Measurements from ENCODE around the gene WNT7B.

WNT7B gene

DNA sequence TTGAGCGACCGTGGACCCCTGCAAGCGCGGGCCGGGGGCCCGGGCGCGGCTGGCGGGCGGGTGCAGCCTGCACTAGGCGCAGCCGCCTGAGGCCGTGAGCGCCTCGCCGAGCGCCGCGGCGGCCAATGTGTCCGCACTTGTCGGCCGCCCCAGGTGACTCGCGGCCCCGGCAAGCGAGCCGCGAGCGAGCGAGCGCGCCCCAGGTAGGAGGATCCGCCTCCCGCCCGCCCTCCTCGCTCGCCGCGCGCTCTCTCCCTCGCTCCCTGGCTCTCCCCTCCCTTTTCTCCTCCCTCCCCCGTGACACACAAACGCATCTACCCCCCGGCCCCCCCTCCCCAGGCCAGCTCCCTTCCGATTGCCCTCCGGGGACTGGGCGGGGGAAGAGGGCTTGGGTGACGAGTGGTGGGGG, at the start of gene WNT7B:
Gene WNT7B, minus strand, starts transcription at position 160 of the 409 bp plus-strand sequence. CDS start 408 bp downstream, outside the sequence.
- DNase-seq, result no peak

DNA sequence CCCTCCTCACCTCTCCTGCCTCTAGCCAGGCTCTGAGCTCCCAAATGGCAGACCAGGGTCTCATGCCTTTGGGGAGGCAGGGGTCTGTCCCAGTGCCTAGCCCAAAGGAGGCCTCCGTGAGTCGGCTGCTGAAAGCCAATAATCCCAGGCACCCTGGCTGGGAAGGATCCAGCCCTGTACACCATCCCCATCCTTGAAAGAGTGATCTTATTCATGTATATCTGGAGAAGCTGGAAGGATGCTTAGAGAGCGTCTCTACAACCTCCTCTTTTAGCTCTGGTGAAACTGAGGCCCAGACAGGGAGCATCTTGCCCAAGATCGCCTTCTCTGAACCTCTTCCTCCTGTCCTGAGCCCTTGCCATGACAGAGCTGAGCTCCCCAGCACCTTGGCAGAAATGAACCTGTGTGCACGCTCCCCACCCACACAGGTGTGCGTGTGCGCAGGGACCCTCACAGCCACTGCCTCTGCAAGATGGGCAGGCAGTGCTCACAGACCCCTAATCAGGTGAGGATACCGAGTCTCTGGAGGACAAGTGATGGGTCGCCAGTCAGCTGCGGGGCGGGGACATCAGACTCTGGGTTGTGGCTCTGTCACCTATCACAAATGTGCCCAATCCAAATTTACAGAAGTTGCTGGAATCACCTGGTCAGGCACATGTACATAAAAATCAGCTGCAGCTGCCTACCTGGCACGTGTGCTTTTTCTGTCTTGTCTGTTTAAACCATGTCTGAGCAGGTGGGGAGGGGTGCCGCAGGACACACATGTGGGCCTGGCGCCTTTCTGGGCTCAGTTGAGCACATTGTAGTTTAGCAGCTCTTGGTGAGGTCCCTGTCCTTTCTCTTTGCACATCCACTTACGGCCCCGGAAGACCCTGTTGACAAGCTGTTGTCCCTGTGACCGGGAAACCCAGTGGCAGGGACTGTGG, 49.3 kb upstream of the WNT7B start:
- DNase-seq, result no peak

DNA sequence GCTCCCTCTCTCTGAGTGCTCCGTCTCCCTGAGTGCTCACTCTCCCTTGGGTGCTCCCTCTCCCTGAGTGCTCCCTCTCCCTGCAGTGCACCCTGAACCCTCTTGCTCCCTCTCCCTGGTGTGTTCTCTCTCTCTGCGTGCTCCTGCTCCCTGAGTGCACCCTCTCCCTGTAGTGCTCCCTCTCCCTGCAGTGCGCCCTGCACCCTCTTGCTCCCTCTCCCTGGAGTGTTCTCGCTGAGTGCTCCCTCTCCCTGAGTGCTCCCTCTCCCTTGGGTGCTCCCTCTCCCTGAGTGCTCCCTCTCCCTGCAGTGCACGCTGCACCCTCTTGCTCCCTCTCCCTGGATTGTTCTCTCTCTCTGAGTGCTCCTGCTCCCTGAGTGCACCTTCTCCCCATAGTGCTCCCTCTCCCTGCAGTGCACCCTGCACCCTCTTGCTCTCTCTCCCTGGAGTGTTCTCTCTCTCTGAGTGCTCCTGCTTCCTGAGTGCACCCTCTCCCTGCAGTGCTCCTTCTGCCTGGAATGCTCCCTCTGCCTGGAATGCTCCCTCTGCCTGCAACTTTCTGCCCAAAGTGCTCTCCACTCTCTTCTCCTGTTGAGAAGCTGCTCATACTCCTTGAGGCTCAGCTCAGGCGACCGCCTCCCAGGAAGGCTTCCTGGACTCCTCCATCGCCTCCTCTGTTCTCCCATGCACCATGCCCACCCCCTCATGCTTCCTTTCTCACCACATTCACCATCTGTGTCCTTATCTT, 48.4 kb upstream of the WNT7B start:
- DNase-seq, result no peak

DNA sequence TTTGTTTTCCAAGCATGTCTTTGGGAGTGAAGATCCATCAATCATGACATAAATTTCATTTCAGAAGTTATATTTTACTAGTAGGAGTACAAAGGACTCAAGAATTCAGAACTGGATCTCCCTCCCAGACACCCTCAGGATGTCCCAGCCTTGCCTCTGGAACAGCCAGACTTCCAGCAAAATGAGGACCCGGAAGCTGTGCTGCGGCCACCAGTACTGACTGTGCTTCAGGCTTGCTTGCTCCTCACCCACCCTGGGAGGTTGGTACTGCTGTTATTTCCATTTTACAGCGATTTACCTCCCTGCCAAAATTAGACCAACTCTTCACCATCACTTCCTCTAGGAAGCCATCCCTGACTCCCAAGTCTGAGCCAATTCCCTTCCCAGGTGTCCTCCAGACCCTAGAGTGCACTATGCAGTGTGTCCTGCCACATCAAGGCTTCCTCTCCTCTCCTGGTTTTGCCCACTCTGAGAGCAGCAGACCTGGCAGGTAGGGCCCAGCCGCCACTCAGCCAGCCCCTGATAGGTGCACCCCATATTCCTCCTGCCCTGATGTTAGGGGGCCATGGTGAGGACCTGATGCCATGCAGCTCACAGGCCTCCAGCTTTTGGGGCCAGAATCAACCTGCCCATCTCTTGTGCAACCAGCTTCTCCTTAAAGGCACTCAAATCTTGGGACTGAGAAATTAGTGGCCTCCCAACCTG, 47.3 kb upstream of the WNT7B start:
- DNase-seq, result no peak

DNA sequence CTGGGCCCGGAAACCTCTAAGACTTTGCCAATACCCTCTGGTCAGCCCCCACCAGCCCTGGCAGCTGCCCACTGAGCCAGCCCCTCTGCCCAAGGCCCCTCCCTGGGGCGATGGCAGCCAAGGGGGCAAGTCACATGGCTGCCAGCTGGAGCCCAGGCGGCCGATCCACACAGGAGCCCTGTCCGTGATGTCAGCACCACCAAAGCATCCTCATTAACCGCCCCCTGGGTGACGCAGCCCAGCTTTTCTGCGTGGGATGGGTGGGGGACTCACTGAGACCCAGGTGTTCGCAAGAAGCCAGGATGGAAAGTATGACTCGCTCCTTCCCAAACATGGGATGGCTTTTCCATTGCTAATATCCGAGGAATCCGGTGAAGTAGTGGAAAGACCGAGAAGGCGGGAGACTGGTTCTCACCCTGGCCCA, 46.6 kb upstream of the WNT7B start:
- DNase-seq, result peak; percentile 81

DNA sequence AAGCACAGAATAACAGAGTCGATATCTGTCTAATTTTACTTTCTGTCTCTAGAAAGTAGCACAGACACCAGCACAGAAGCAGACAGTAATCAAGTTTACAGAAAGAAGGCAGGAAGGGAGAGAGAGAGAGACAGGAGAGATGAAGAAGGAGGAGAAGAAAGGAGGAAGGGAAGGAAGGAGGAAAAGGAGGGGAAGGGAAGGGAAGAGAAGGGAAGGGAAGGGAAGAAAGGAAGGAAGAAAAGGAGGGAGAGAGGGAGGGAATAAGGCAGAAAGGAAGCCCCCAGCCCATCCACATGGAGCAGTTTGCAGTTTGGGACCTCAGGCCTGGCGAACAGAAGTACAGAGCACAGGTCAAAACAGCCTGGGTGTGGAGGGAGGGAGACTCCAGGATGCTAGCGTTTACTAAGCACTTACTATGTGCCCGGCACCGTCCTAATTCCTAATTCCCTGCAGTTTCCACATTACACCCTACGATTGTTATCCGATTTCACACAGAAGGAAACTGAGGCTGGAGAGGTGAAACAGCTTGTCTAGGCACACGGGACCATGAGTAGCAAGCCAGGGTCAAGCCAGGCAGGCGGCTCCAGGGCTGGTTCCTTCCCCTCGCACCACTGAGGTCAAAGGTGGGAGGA, 46.0 kb upstream of the WNT7B start:
- DNase-seq, result no peak

DNA sequence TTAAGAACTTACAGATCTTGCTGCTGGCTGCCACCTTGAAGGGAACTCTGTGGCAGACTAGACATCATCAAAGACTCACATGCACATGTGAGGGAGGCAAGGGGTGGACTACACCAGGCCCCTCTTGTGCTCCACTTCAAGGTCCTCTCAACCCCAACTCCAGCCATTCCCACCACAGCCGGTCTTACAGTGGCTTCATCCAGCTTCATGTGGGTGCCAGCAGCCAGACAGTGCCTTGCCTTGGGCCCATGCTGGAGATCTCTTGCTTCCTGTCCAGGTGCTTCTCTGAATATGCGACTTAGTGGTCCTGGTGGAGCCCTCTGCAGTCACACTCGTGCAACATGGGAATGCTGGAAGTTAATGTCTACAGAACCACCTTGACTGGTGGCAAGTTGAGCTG, 44.6 kb upstream of the WNT7B start:
- DNase-seq, result no peak

DNA sequence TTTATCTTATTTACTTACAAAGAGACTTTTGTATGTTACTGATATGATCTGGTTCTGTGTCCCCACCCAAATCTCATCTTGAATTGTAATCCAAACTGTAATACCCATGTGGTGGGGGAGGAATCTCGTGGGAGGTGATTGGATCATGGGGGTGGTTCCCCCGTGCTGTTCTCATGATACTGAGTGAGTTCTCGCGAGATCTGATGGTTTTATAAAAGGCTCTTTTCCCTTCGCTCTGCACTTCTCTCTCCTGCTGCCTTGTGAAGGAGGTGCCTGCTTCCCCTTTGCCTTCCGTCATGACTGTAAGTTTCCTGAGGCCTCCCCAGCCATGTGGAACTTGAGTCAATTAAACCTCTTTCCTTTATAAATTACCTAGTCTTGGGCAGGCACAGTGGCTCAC, 42.4 kb upstream of the WNT7B start:
- DNase-seq, result no peak

DNA sequence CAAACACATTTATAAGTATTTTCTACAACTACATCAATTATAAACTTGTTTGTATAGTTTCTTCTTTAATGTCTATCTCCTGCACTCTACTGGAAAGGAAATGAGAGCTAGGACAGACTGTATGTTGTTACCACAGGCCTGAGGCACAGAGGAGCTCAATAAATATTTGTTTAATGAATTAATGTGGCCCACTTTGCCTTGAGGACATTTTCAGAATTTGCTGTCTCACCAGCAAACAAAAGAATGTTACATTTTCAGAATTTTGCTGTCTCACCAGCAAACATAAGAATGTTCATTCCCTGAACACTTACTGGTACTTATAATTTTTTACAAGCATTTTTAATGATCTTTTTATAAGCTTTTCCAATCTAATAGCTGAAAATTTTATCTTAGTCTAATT, 41.9 kb upstream of the WNT7B start:
- no peak for DNase-seq

DNA sequence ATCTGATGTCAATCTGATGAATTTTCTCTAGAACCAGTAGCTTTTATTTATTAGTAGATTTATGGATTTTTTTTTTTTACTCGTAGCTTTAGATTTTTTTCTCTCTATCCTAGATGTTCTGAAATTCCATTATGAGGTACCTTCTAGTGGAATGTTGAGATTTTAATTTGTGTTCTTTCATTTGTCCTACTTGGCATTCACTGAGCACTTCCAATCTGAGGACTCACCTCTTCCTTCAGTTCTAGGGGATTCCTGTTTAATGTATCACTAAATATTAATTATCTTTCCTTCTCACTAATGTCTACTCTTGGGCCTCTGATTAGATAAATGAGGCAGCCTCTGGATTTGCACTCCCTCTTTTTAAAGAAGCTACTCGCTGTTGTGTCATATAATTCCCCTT, 40.2 kb upstream of the WNT7B start:
- DNase-seq, result peak; percentile 38

DNA sequence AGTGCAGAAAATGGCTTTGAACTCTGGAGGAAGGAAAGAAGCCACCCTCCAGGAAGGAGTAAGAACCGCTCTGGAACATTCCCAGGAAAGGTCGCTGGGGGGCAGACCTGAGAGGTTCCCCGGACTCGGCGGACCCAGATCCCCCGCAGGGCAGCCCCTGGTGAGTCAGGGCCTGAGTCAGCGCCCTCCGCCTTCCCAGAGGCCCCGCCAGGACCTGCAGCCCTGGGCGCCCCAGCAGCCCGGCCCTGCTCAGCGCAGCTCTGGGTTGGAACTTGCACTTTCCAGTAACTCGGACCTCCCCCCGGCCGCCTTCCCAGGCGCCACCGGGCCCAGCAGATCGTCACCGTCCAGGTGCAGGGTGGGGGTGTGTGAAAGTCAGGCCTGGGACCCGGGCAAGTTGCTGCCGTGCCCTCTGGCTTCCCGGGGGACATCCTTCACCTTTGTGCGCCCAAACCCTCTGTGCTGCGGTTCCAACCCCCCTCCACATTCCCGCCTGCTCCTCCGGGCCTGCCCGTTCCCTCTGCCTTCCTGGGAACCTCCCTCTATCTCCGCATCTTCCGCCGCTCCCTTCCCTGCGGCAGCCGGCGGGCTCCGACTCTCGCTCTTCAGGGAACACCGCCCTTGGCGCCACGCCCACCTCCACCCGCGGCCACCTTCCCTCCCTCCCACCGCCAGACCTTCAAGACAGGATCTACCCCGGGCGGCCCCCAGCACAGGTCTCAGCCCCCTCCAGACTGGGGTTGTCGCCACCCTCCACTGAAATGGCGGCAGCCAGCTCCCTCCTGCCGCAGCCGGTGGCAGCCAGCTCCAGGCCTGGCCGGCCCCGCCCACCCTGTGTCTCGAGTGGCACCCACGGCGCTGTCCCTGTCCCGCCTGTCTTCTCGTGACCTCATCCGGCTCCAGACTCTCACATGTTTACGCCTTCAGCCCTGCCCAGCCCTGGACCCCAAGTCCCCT, 36.8 kb upstream of the WNT7B start:
- peak; percentile 97 for DNase-seq

DNA sequence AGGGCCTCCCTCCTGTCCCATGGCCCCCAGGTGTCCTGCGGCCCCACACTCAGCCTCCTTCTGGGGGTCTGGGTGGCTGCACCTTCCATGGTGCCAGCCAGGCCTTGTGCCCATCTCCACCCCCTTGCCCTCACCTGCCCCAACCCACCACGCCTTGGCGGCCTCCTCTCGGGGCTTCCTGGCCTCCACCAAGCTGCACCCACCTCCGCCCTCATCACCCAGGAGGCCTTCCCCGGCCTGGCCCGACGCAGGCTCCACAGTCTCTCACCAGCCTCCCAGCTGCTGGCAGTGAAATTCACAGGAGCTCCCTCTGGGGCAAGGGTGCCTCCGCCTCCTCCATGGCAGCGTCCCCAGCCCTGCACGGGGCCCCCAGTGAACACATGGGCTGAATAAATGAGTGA, 35.9 kb upstream of the WNT7B start:
- no peak for DNase-seq

DNA sequence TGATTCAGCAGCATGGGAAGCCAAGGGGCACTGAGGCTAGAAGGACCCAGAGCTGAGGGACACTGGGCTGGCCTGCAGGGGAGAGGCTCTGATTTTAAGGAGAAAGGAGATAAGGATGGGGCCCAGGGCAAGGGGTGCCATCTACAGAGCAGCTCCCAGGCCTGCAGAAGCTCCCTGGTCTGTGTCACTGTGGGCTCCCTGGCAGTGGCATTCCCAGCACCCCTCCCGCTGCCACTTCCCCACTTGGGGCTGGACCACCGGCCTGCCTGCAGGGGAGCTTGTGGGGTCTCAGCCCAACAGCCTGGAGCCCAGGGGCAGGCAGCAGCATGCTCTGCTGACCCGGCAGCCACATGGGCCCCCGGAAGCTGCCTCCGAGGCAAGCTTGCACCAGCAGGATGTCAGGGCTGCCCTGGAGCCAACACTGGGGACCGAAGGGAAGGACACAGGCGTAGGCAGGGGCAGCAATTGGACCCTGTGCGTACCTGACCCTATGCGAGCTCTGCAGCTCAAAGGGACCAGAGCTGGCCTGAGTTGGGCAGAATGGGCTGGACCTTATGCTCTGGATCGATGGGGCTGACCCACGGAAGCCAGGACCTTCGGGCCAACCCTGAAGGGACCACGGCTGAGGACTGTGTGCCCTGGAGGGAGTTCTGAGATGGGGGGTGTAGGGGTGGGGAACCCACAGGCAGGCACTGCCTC, 35.4 kb upstream of the WNT7B start:
- no peak for DNase-seq

DNA sequence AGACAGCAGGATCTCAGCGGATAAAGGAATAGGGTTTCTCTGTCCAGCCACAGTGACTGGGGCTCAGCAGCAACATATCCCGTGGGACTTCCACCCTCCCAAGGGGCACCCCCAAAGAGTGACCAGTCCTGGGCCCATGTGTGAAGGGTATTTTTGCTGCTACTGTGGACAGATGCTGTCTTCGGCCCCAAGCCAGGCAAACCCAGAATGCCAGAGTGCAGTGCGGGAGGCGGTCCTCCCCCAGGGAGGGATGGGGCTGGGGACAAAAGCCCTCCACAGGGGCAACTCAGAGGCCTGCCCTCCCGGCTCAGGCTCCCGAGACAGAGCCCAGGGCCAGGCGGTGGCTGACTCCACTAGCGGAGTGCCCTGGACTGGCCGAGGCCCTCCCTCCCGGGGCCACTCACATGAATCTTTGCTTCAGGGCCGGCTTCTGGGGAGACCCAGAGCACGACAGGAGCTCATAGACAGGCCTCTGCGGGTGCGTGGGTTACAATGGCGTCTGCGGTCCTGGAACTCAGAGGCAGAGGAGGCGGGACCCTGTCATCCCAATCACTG, 34.7 kb upstream of the WNT7B start:
- no peak for DNase-seq

DNA sequence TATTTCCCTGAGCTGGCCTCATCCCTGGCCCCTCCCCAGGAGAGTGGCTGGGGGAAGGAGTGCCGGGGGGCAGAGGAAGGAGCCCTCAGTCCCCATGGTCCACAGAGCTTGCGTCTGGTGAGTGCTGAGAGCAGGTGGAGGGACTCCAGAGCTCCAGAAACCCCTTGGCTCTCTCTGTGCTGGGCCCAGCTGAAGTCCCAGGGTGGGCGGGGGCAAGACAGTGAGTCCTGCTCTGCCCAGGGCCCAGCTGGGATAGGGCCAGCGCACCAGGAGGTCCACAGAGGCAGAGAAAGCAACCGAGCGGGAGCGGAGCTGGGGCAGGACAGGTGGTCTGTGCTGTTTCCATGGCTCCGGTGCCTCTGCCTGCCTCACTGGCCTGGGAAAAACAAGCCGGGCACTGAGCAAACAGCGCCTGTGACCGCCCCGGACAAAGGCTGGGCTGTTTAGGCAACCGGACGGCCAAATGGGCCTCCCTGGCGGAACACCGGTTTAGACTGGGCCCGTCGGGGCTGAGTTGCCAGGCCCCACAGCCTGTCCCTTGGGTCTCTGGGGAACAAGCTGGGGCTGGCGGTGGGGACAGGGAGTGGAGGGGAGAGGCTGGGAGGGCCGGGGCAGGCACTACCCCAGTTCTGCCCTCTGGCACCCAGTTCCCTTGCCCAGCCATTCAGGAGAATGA, 34.1 kb upstream of the WNT7B start:
- DNase-seq, result no peak

DNA sequence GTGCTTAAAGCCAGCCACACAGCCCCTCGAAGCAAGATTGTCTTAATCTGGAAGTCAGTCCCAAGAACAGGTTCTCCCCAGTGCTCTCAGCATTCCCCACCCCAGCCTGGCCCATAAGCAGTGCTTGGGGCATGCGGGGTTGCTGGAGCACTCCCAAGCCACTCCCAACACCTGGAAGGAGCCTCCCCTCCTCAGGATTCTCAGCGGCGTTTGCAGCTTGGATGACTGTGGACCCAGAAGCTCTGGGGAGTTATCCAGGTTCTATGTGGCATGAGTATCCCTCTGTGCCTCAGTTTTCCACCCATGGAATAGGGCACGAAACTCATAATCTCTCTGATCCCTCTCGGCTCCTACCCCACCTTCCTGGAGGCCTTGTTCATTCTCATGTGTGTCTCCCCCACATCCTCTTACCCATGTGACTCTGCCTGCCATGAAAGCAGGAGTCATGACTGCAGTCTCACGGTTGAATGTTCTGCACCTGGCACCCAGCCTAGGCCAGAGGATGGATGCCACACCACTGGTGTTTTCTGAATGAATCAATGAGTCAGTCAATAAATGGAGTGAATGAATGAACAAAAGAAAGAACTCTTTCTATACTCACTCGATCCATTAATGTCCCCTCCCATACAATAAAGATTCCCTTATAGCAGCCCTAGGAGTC, 33.4 kb upstream of the WNT7B start:
- DNase-seq, result peak; percentile 33

DNA sequence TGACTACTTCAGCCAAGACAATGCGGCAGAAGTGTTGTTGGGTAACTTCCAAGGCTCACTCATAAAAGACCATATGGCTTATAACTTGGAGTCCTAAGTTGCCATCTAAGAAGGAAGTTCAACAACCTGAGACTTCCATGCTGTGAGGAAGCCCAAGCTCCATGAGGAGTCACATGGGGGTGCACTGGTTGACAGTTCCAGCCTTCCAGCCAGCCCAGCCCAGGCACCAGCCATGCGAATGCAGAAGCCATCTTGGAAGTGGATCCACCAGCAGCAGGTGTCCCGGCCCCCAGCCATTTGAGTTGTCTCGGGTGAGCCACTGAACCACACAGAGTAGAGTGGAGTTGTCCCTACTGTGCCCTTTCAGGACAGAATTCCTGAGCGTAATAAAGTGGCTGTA, 32.8 kb upstream of the WNT7B start:
- no peak for DNase-seq

DNA sequence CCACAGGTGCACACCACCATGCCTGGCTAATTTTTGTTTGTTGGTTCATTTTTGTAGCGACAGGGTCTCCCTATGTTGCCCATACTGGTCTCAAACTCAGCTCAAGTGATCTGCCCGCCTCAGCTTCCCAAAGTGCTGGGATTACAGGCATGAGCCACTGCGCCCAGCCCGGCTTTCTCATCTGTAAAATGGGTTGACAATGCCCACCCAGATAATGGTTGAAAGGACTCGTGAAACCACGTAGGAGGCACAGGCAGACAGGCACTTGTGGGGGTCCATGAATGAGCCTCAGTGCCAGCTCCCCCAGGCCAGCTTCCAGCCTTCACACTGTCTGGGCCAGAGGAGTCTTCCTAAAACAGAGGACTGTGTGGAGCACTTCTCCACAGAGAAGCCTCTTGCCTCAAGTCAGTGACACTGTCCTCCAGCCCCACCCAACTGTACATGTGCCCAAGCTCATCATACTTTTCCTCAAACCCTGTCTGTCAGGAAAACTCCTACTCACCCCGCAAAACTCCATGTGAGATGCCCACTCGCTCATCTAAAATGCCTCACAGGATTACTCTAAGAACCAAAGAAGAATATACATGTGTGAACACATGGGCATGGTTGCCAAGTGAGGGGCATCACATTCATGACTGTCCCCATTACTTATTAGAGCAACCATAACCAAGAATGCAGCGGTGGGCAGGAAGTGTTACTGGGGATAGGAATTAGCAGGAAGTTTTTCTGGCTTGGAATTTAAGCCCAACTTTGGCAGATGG, 32.1 kb upstream of the WNT7B start:
- no peak for DNase-seq

DNA sequence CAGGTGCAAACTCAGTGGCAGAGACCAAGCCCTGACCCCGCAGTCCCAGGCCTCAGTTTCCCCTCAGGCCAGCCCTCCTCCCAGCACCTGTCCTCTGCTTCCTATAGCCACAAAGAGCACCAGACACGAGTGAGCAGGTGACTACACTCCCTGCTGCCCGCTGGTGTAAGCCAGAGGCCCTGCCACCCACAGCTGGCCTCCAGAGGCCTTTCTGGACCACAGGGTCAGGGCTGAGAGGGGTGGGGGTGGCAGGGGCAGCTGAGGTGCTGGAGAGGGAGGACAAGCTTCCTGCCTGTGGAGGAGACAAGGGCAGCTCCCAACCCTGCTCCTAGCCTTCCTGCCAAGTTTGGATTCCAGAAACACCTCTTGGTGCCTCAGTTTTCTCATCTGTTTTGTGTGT, 31.3 kb upstream of the WNT7B start:
- no peak for DNase-seq
